SK-N-MC (cell line): ENCODE measurements around the gene FALEC.

Experiments
- EZH2 ChIP-seq: fragments of 200-600 bp; sonication (generic); IDR thresholded peaks from one replicate; pipeline ENCODE4 v1.6.1; 2017; ENCODE audit warnings: antibody characterized with exemption
- POLR2AphosphoS5 ChIP-seq: IDR thresholded peaks from 2 replicates; pipeline ENCODE4 v1.6.1; 2012; ENCODE audit warnings: mild to moderate bottlenecking, low read depth, low read length, borderline replicate concordance

GRCh38 chr1:150543500-150544143 lies 28.1 kb downstream of the FALEC start:
- TF ChIP-seq EZH2 (no peak), POLR2AphosphoS5 (no peak)
